Gastrocnemius medialis (tissue), 4 donors: ENCODE results near the gene BCAP31. TPM values are rescaled to one million over a fixed set of nuclear protein-coding genes. Genes with fewer than 3 reads are reported as not detected.
"Not testable (repeated sequence)": the region's sequence is repeated elsewhere in the genome, so short reads cannot be mapped to it uniquely, and the experiment has no call there.

Source experiments
- ATAC-seq, 2 donors: fragments of 150-250 bp; one replicate each; pipeline ENCODE4 v1.9.1; 2016
- DNase-seq, 2 donors: peaks; one replicate each; pipeline ENCODE4 v3.0.0-alpha.2; 2019
- H3K27ac ChIP-seq, 4 donors: fragments of 200-600 bp; sonication (generic); 1 replicate in 1 of 4; 2 replicates in 3 of 4; pipeline ENCODE4 v1.5.1; 2016 to 2018; ENCODE audit warnings: mild to moderate bottlenecking in 2 of 4, moderate library complexity in 1 of 4
- H3K27me3 ChIP-seq, 3 donors: fragments of 200-600 bp; sonication (generic) in 2 of 3; 1 replicate in 1 of 3; 2 replicates in 2 of 3; pipeline versions ENCODE4 v1.5.1 to v1.6.0; 2016 to 2019; ENCODE audit warnings: mild to moderate bottlenecking in 1 of 3, moderate library complexity in 1 of 3
- H3K36me3 ChIP-seq, 2 donors: fragments of 200-600 bp; sonication (generic) in 1 of 2; one replicate each; pipeline ENCODE4 v1.5.1; 2017 to 2018
- H3K4me1 ChIP-seq, 2 donors: fragments of 200-600 bp; sonication (generic) in 1 of 2; one replicate each; pipeline ENCODE4 v1.5.1; 2016 to 2017; ENCODE audit warnings: mild to moderate bottlenecking in 2 of 2
- H3K4me3 ChIP-seq, 4 donors: fragments of 200-600 bp; sonication (generic) in 3 of 4; 1 replicate in 1 of 4; 2 replicates in 3 of 4; pipeline ENCODE4 v1.5.1; 2016 to 2019; ENCODE audit warnings: mild to moderate bottlenecking in 2 of 4
- H3K9me3 ChIP-seq, 3 donors: fragments of 200-600 bp; sonication (generic) in 2 of 3; 1 replicate in 1 of 3; 2 replicates in 2 of 3; pipeline ENCODE4 v1.5.1; 2016 to 2019
- CTCF ChIP-seq, 5 experiments: fragments of 450-650 bp in 3 of 5; fragments of 200-600 bp in 2 of 5; sonication (generic) in 2 of 5; IDR thresholded peaks in 4 of 5; conservative IDR thresholded peaks in 1 of 5; 1 replicate in 4 of 5; 2 replicates in 1 of 5; pipeline ENCODE4 v1.5.1; 2016 to 2019; ENCODE audit warnings: antibody characterized with exemption in 5 of 5, mild to moderate bottlenecking in 3 of 5, moderate library complexity in 3 of 5
- POLR2A ChIP-seq, 2 donors: fragments of 450-650 bp; IDR thresholded peaks; one replicate each; pipeline ENCODE4 v1.6.1; 2017; ENCODE audit warnings: antibody characterized with exemption in 2 of 2, mild to moderate bottlenecking in 2 of 2, moderate library complexity in 2 of 2
- in situ Hi-C, 4 donors: fragments of 200-750 bp; cut with MboI; loops; one replicate each; pipeline versions ENCODE4 v1.15.0 to v1.8.0; 2017; ENCODE audit warnings: low sequenced_read_pairs in 4 of 4
- intact Hi-C: fragments of 100-400 bp; cut with DNase I; formaldehyde crosslinking; loops from one replicate; pipeline ENCODE4 v1.15.1; 2023; ENCODE audit warnings: low total_unique reads
- total RNA-seq, 4 donors: library from RNA; depleted of rRNA; stranded (reverse); fragments of >200 nt; gene quantifications; one replicate each; pipeline versions ENCODE4 v1.1.0 to v1.2.3, GENCODE V29; 2016

The BCAP31 gene
- total RNA-seq, 4 donors from 2014 or later = 41.5 to 91.9 (median 48.3) TPM

GRCh38 chrX:153732401-153732800 lies 8.2 kb upstream of the BCAP31 start:
- intact Hi-C loops = no loop called here
- no peaks in the 10 kb centered on the region for H3K27me3 ChIP-seq
- no peak for TF ChIP-seq POLR2A (IDR thresholded peaks at IDR 0.05)
- TF ChIP-seq CTCF (IDR thresholded peaks at IDR 0.05 in 4 of 5, conservative IDR thresholded peaks at IDR 0.05 in 1 of 5) = no peak
- no peak overlapping the region for H3K27ac ChIP-seq
- H3K36me3 ChIP-seq = peaks cover 0 to 14% of the 10 kb centered on the region in 2 donors
- H3K9me3 ChIP-seq = no peaks in the 10 kb centered on the region
- in situ Hi-C loops = no loop called here
- peaks cover 5 to 12% of the 10 kb centered on the region in 2 donors for H3K4me1 ChIP-seq
- DNase-seq = no peak
- no peak for ATAC-seq
- no peak overlapping the region for H3K4me3 ChIP-seq

GRCh38 chrX:153731845-153732215 lies 7.6 kb upstream of the BCAP31 start:
- no peaks in the 10 kb centered on the region for H3K9me3 ChIP-seq
- TF ChIP-seq POLR2A (IDR thresholded peaks at IDR 0.05) (no peak), CTCF (IDR thresholded peaks at IDR 0.05 in 4 of 5, conservative IDR thresholded peaks at IDR 0.05 in 1 of 5) (no peak)
- H3K4me1 ChIP-seq = peaks cover 11 to 17% of the 10 kb centered on the region in 2 donors
- ATAC-seq (no peak), DNase-seq (no peak)
- H3K27ac ChIP-seq = no peak overlapping the region
- no peak overlapping the region for H3K4me3 ChIP-seq
- H3K36me3 ChIP-seq = peaks cover 0 to 9% of the 10 kb centered on the region in 2 donors
- in situ Hi-C loops = no loop called here
- H3K27me3 ChIP-seq = no peaks in the 10 kb centered on the region
- intact Hi-C loops = no loop called here

GRCh38 chrX:153731117-153731844 lies 7.1 kb upstream of the BCAP31 start:
- peaks cover 13 to 23% of the 10 kb centered on the region in 2 donors for H3K4me1 ChIP-seq

GRCh38 chrX:153730115-153730514 lies 5.9 kb upstream of the BCAP31 start:
- intact Hi-C loops, H3K27me3 ChIP-seq, H3K36me3 ChIP-seq, ATAC-seq, H3K9me3 ChIP-seq, H3K4me3 ChIP-seq, DNase-seq, H3K27ac ChIP-seq, in situ Hi-C loops: not testable (repeated sequence)
- H3K4me1 ChIP-seq = peaks cover 22 to 34% of the 10 kb centered on the region in 2 donors

More at GRCh38 chrX:153731117-153731844, 7.1 kb upstream of the BCAP31 start:
- TF ChIP-seq CTCF (IDR thresholded peaks at IDR 0.05 in 4 of 5, conservative IDR thresholded peaks at IDR 0.05 in 1 of 5) = no peak
- no peak for TF ChIP-seq POLR2A (IDR thresholded peaks at IDR 0.05)
- in situ Hi-C loops = no loop called here
- ATAC-seq (no peak), DNase-seq (no peak)
- Histone ChIP-seq H3K27ac (no peak overlapping the region), H3K4me3 (no peak overlapping the region), H3K27me3 (no peaks in the 10 kb centered on the region), H3K9me3 (no peaks in the 10 kb centered on the region), H3K36me3 (peaks cover 0 to 3% of the 10 kb centered on the region in 2 donors)
- intact Hi-C loops = no loop called here

GRCh38 chrX:153728951-153729631 lies 4.9 kb upstream of the BCAP31 start:
- Histone ChIP-seq H3K4me1 (peaks cover 24 to 37% of the 10 kb centered on the region in 2 donors), H3K27ac (no peak overlapping the region), H3K4me3 (no peak overlapping the region), H3K36me3 (no peaks in the 10 kb centered on the region), H3K9me3 (no peaks in the 10 kb centered on the region), H3K27me3 (no peaks in the 10 kb centered on the region)
- TF ChIP-seq POLR2A (IDR thresholded peaks at IDR 0.05) (no peak), CTCF (IDR thresholded peaks at IDR 0.05 in 4 of 5, conservative IDR thresholded peaks at IDR 0.05 in 1 of 5) (no peak)
- DNase-seq (no peak), ATAC-seq (no peak)
- intact Hi-C loops = loop anchor here (5.0 kb wide), 1 partner anchor 132 kb away; the partner anchor contains the start of gene CCNQ
- in situ Hi-C loops = no loop called here
